ENCODE data around the gene TRIP13.

TRIP13 gene

GRCh38 chr5:884345-885126 is 8.1 kb upstream of the TRIP13 start:
- H3K27me3 ChIP-seq (ENCODE audit: control insufficient read depth in 2 of 2, insufficient read depth in 2 of 2, low read length in 2 of 2): no peaks in the 10 kb centered on the region
- H3K36me3 ChIP-seq (ENCODE audit: control insufficient read depth in 2 of 2, insufficient read depth in 2 of 2, low read length in 2 of 2): peaks cover 78 to 83% of the 10 kb centered on the region in 2 donors
- no peak overlapping the region for H3K27ac ChIP-seq (ENCODE audit: low read depth in 2 of 2, low read length in 2 of 2)
- H3K4me3 ChIP-seq (ENCODE audit: low read length in 2 of 2): no peak overlapping the region
- no peak overlapping the region for H3K9ac ChIP-seq (ENCODE audit: low read depth in 1 of 2, low read length in 2 of 2)
- H3K9me3 ChIP-seq (ENCODE audit: control insufficient read depth in 2 of 2, low read length in 2 of 2): no peaks in the 10 kb centered on the region
- peaks cover 0 to 2% of the 10 kb centered on the region in 2 donors for H3K4me1 ChIP-seq (ENCODE audit: control insufficient read depth in 2 of 2, insufficient read depth in 2 of 2, low read length in 2 of 2)

GRCh38 chr5:885127-885442 is 7.6 kb upstream of the TRIP13 start:
- Histone ChIP-seq H3K27ac (ENCODE audit: low read depth in 2 of 2, low read length in 2 of 2) (no peak overlapping the region), H3K9ac (ENCODE audit: low read depth in 1 of 2, low read length in 2 of 2) (no peak overlapping the region), H3K4me3 (ENCODE audit: low read length in 2 of 2) (no peak overlapping the region), H3K36me3 (ENCODE audit: control insufficient read depth in 2 of 2, insufficient read depth in 2 of 2, low read length in 2 of 2) (peaks cover 83 to 87% of the 10 kb centered on the region in 2 donors), H3K9me3 (ENCODE audit: control insufficient read depth in 2 of 2, low read length in 2 of 2) (no peaks in the 10 kb centered on the region), H3K27me3 (ENCODE audit: control insufficient read depth in 2 of 2, insufficient read depth in 2 of 2, low read length in 2 of 2) (no peaks in the 10 kb centered on the region), H3K4me1 (ENCODE audit: control insufficient read depth in 2 of 2, insufficient read depth in 2 of 2, low read length in 2 of 2) (peaks cover 0 to 2% of the 10 kb centered on the region in 2 donors)

DNA sequence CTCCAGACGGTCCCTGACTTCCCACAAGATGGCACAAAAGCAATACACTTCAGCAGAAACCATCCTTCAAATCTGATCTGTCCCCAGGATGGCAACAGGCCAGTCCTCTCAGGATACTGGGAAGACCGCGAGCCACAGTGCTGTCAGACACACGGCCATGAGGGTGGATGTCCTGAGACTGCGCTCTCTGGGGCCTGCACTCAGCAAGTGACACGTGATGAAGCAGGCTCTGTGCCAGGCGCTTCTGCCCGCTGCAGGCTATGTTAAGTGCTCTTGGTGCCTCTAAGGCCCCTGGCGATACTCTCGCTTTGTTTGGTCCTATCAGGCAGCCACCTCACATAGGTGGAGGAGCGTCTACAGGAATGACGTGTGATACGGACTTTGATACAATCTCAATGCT is 7.2 kb upstream of the TRIP13 start:
- peaks cover 86 to 91% of the 10 kb centered on the region in 2 donors for H3K36me3 ChIP-seq (ENCODE audit: control insufficient read depth in 2 of 2, insufficient read depth in 2 of 2, low read length in 2 of 2)

DNA sequence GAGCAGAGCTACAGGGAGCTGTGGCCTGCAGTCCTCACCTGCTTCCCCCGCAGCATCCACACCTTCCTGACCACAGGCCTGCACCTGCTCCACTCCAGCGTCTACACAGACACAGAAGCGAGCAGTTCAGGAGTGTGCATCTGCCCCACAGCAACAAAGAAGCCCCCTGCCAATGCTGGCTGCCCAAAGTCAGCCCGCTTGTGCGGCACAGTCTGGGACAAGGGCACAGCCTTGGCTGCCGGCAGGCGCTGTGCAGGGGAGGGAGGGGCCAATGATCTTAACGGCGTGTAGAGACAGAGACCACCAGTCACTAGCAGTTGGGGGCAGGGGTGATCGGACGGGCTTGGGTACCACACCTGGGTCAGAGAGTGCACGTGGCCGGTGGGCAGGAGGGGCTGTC is 6.6 kb upstream of the TRIP13 start:
- Histone ChIP-seq H3K4me3 (ENCODE audit: low read length in 2 of 2) (no peak overlapping the region), H3K27ac (ENCODE audit: low read depth in 2 of 2, low read length in 2 of 2) (no peak overlapping the region), H3K4me1 (ENCODE audit: control insufficient read depth in 2 of 2, insufficient read depth in 2 of 2, low read length in 2 of 2) (peaks cover 0 to 2% of the 10 kb centered on the region in 2 donors), H3K9me3 (ENCODE audit: control insufficient read depth in 2 of 2, low read length in 2 of 2) (no peaks in the 10 kb centered on the region), H3K27me3 (ENCODE audit: control insufficient read depth in 2 of 2, insufficient read depth in 2 of 2, low read length in 2 of 2) (no peaks in the 10 kb centered on the region), H3K9ac (ENCODE audit: low read depth in 1 of 2, low read length in 2 of 2) (no peak overlapping the region), H3K36me3 (ENCODE audit: control insufficient read depth in 2 of 2, insufficient read depth in 2 of 2, low read length in 2 of 2) (peaks cover 86 to 93% of the 10 kb centered on the region in 2 donors)

More for the DNA sequence above, 7.2 kb upstream of the TRIP13 start:
- no peak overlapping the region for H3K4me3 ChIP-seq (ENCODE audit: low read length in 2 of 2)
- no peaks in the 10 kb centered on the region for H3K27me3 ChIP-seq (ENCODE audit: control insufficient read depth in 2 of 2, insufficient read depth in 2 of 2, low read length in 2 of 2)
- peaks cover 0 to 2% of the 10 kb centered on the region in 2 donors for H3K4me1 ChIP-seq (ENCODE audit: control insufficient read depth in 2 of 2, insufficient read depth in 2 of 2, low read length in 2 of 2)
- H3K9me3 ChIP-seq (ENCODE audit: control insufficient read depth in 2 of 2, low read length in 2 of 2): no peaks in the 10 kb centered on the region
- H3K27ac ChIP-seq (ENCODE audit: low read depth in 2 of 2, low read length in 2 of 2): no peak overlapping the region
- H3K9ac ChIP-seq (ENCODE audit: low read depth in 1 of 2, low read length in 2 of 2): no peak overlapping the region

DNA sequence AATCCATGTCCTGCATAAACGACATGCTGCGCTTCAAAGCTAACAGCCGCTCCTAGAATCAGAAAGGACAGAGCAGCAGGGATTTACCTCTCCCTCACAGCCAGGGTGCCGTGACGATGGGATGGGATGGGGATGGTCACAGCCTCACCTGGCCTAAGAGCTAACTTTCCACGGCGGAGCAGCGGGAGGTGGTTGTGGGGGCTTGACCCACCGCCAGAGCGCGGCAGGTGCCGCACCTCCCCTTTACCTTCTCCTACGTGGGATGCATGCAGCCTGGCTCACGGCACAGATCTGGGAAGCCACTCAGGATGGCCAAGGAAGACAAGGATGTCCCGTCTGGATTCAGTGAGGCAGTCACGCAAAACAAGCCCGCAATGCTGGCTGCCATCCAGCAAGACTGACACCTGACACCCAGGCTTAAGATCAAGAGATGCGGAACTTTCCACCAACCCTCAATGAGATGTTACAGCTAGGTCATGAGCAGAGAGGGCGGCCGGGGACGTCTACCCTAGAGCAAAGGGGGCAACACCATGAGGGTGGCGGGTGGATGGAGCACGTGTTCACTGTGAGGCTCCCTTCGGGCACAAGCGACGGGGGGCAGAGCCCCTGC is 5.9 kb upstream of the TRIP13 start:
- no peak overlapping the region for H3K9ac ChIP-seq (ENCODE audit: low read depth in 1 of 2, low read length in 2 of 2)
- no peak overlapping the region for H3K4me3 ChIP-seq (ENCODE audit: low read length in 2 of 2)
- H3K27me3 ChIP-seq (ENCODE audit: control insufficient read depth in 2 of 2, insufficient read depth in 2 of 2, low read length in 2 of 2): no peaks in the 10 kb centered on the region
- peaks cover 79 to 85% of the 10 kb centered on the region in 2 donors for H3K36me3 ChIP-seq (ENCODE audit: control insufficient read depth in 2 of 2, insufficient read depth in 2 of 2, low read length in 2 of 2)
- H3K9me3 ChIP-seq (ENCODE audit: control insufficient read depth in 2 of 2, low read length in 2 of 2): no peaks in the 10 kb centered on the region
- no peak overlapping the region for H3K27ac ChIP-seq (ENCODE audit: low read depth in 2 of 2, low read length in 2 of 2)
- peaks cover 6 to 9% of the 10 kb centered on the region in 2 donors for H3K4me1 ChIP-seq (ENCODE audit: control insufficient read depth in 2 of 2, insufficient read depth in 2 of 2, low read length in 2 of 2)

DNA sequence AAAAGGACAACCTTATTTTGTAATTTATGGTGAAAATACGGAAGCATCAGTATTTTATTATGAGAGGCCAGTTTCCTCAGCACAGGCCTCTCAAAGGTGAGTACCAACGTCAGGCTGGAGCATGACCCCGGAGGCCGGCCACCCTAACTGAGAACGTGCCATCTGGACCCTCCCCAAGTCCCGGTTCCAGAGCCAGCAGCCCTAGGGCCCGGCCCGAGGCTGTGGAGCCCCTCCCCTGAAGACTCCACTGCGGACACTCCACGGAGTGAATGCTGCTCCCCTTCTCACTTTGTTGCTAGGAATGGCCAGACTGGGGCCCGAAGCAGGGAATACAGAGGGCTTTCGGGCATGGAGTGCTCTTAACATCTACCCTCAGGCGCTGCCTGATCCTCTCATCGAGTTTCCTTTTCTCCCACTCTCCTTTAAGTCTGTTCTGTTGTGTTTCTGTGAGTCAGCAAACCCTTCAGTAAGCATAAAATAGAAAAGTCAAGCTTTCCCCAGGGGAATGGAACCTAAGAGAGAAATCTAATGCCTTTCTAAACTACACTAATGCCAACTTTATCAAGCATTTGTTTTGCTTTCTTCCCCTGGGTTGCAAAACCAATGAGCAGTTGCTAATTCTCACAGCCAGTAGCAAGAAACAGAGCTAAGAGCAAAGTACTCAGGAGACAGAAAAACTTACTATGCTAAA is 4.6 kb upstream of the TRIP13 start:
- Histone ChIP-seq H3K4me1 (ENCODE audit: control insufficient read depth in 2 of 2, insufficient read depth in 2 of 2, low read length in 2 of 2) (peaks cover 10 to 13% of the 10 kb centered on the region in 2 donors), H3K9ac (ENCODE audit: low read depth in 1 of 2, low read length in 2 of 2) (no peak overlapping the region), H3K4me3 (ENCODE audit: low read length in 2 of 2) (no peak overlapping the region), H3K9me3 (ENCODE audit: control insufficient read depth in 2 of 2, low read length in 2 of 2) (no peaks in the 10 kb centered on the region), H3K27me3 (ENCODE audit: control insufficient read depth in 2 of 2, insufficient read depth in 2 of 2, low read length in 2 of 2) (no peaks in the 10 kb centered on the region), H3K36me3 (ENCODE audit: control insufficient read depth in 2 of 2, insufficient read depth in 2 of 2, low read length in 2 of 2) (peaks cover 67 to 73% of the 10 kb centered on the region in 2 donors), H3K27ac (ENCODE audit: low read depth in 2 of 2, low read length in 2 of 2) (no peak overlapping the region)

GRCh38 chr5:888638-889035 is 4.0 kb upstream of the TRIP13 start:
- no peaks in the 10 kb centered on the region for H3K9me3 ChIP-seq (ENCODE audit: control insufficient read depth in 2 of 2, low read length in 2 of 2)
- H3K36me3 ChIP-seq (ENCODE audit: control insufficient read depth in 2 of 2, insufficient read depth in 2 of 2, low read length in 2 of 2): peaks cover 61 to 67% of the 10 kb centered on the region in 2 donors
- H3K4me1 ChIP-seq (ENCODE audit: control insufficient read depth in 2 of 2, insufficient read depth in 2 of 2, low read length in 2 of 2): peaks cover 12 to 16% of the 10 kb centered on the region in 2 donors
- H3K4me3 ChIP-seq (ENCODE audit: low read length in 2 of 2): no peak overlapping the region
- no peaks in the 10 kb centered on the region for H3K27me3 ChIP-seq (ENCODE audit: control insufficient read depth in 2 of 2, insufficient read depth in 2 of 2, low read length in 2 of 2)
- no peak overlapping the region for H3K27ac ChIP-seq (ENCODE audit: low read depth in 2 of 2, low read length in 2 of 2)
- no peak overlapping the region for H3K9ac ChIP-seq (ENCODE audit: low read depth in 1 of 2, low read length in 2 of 2)

- H3K9me3 ChIP-seq (ENCODE audit: control insufficient read depth in 2 of 2, low read length in 2 of 2): no peaks in the 10 kb centered on the region
- no peak overlapping the region for H3K9ac ChIP-seq (ENCODE audit: low read depth in 1 of 2, low read length in 2 of 2)
- peaks cover 56 to 63% of the 10 kb centered on the region in 2 donors for H3K36me3 ChIP-seq (ENCODE audit: control insufficient read depth in 2 of 2, insufficient read depth in 2 of 2, low read length in 2 of 2)
- no peak overlapping the region for H3K4me3 ChIP-seq (ENCODE audit: low read length in 2 of 2)
- H3K4me1 ChIP-seq (ENCODE audit: control insufficient read depth in 2 of 2, insufficient read depth in 2 of 2, low read length in 2 of 2): peaks cover 12 to 16% of the 10 kb centered on the region in 2 donors
- no peaks in the 10 kb centered on the region for H3K27me3 ChIP-seq (ENCODE audit: control insufficient read depth in 2 of 2, insufficient read depth in 2 of 2, low read length in 2 of 2)
- no peak overlapping the region for H3K27ac ChIP-seq (ENCODE audit: low read depth in 2 of 2, low read length in 2 of 2)
Measured at GRCh38 chr5:889075-889710, 3.5 kb upstream of the TRIP13 start.

DNA sequence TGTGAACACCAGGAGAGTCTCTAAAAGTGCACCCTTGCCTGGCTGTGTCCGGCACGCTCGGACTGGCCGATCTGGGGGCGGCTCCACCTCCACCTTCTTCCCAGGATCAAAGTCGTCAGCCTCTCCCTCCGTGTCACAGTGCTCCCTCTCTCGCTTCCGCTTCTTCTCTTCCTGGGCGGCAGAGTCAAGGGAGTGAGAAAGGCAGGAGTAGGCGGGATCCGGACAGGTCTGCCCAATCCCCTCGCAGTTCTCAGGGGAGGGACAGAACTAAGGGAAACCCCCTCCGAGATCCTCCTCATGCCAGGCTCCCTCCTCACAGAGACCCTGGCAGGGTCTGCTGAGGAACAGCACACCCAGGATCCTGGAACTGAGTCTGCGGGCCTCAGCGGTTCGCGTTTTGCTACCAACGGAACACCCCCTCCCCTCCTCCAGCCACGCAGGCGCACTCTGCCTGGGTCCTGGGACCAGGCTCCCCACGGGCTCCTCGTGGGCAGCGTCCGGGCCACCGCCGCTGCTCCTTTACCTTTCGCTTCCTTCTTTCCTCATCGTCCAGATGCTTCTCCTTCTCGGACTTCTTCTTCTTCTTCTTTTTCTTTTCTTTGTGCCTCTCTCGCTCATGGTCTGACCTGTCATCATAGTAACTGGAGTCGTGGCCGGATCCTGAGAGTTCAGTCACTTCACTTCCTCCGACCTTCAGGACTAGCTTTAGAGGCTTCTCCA is 1.4 kb upstream of the TRIP13 start:
- H3K4me1 ChIP-seq (ENCODE audit: control insufficient read depth in 2 of 2, insufficient read depth in 2 of 2, low read length in 2 of 2): peaks cover 12 to 14% of the 10 kb centered on the region in 2 donors
- H3K9me3 ChIP-seq (ENCODE audit: control insufficient read depth in 2 of 2, low read length in 2 of 2): no peaks in the 10 kb centered on the region
- H3K4me3 ChIP-seq (ENCODE audit: low read length in 2 of 2): peak overlapping the region; percentile 84 to 93
- peak overlapping the region; percentile 57 to 90 for H3K27ac ChIP-seq (ENCODE audit: low read depth in 2 of 2, low read length in 2 of 2)
- peaks cover 37 to 42% of the 10 kb centered on the region in 2 donors for H3K36me3 ChIP-seq (ENCODE audit: control insufficient read depth in 2 of 2, insufficient read depth in 2 of 2, low read length in 2 of 2)
- peak overlapping the region; percentile 79 to 89 for H3K9ac ChIP-seq (ENCODE audit: low read depth in 1 of 2, low read length in 2 of 2)
- H3K27me3 ChIP-seq (ENCODE audit: control insufficient read depth in 2 of 2, insufficient read depth in 2 of 2, low read length in 2 of 2): no peaks in the 10 kb centered on the region

Data from mucosa of rectum (tissue), 2 donors.